Placental epithelial cell (primary cell): ENCODE data around the gene EFL1. TPM values are rescaled to one million over a fixed set of nuclear protein-coding genes. Genes with fewer than 3 reads are reported as not detected.

Source experiments
- small RNA-seq: library from RNA; depleted of rRNA; stranded (forward); fragments of <200 nt; gene quantifications from one replicate; pipeline ENCODE3, GENCODE V24; 2012
- total RNA-seq: library from RNA; depleted of rRNA; stranded (reverse); fragments of >200 nt; gene quantifications from 2 replicates; pipeline ENCODE4 v1.2.3, GENCODE V29; 2012

The EFL1 gene
- 14.9 and 17.6 TPM in 2 replicates for total RNA-seq

GRCh38 chr15:82262422-82263026 is at the start of gene EFL1, which contains the start of gene SAXO2:
Gene EFL1 (minus strand): TSS chr15:82262734. CDS start chr15:82261778, 956 bp downstream.
Gene SAXO2 (plus strand): TSS chr15:82262818. CDS start chr15:82262880, 62 bp downstream.

Small RNA genes lying within 50 kb of the gene (small RNA-seq; reads per million reads assigned to genes)
- 0.20 reads per million for gene RNU1-77P

Other genes with a start within 250 kb of the EFL1 start
- 5.1 and 6.7 TPM in 2 replicates for gene MEX3B, start 216.7 kb downstream of the EFL1 start, total RNA-seq
- 0.39 and 6.6 TPM in 2 replicates for gene SAXO2, start 84 bp upstream of the EFL1 start, total RNA-seq
- 2.4 TPM in 1 of 2 replicates, not detected in the other for gene GOLGA6L10, start 86.7 kb upstream of the EFL1 start, total RNA-seq
- gene GOLGA6L9, start 167.1 kb upstream of the EFL1 start, total RNA-seq = 0.76 and 1.2 TPM in 2 replicates